Spleen (tissue), 11 donors: ENCODE results near the gene FAM107A. TPM values are rescaled to one million over a fixed set of nuclear protein-coding genes. Genes with fewer than 3 reads are reported as not detected.

Experiments used
- DNase-seq: peaks from one replicate; pipeline ENCODE4 v3.0.0-alpha.2; 2020
- H3K27ac ChIP-seq, 8 donors: fragments of 200-600 bp; sonication (generic) in 7 of 8; 1 replicate in 4 of 8; 2 replicates in 4 of 8; pipeline versions ENCODE4 v1.5.0 to v1.8.0; 2016 to 2021; ENCODE audit warnings: inconsistent platforms in 4 of 8, mild to moderate bottlenecking in 4 of 8, moderate library complexity in 1 of 8
- H3K27me3 ChIP-seq, 7 donors: fragments of 200-600 bp; sonication (generic) in 6 of 7; replicated peaks in 1 of 7; 1 replicate in 4 of 7; 2 replicates in 3 of 7; pipeline versions ENCODE4 v1.5.0 to v1.8.0; 2016 to 2021; ENCODE audit warnings: inconsistent platforms in 3 of 7, mild to moderate bottlenecking in 1 of 7
- H3K36me3 ChIP-seq, 6 donors: fragments of 200-600 bp; sonication (generic) in 5 of 6; 1 replicate in 4 of 6; 2 replicates in 2 of 6; pipeline versions ENCODE4 v1.5.0 to v1.8.0; 2016 to 2021; ENCODE audit warnings: inconsistent platforms in 2 of 6
- H3K4me1 ChIP-seq, 6 donors: fragments of 200-600 bp; sonication (generic) in 5 of 6; 1 replicate in 3 of 6; 2 replicates in 3 of 6; pipeline versions ENCODE4 v1.5.0 to v1.8.0; 2016 to 2021; ENCODE audit warnings: inconsistent platforms in 3 of 6
- H3K4me3 ChIP-seq, 8 donors: fragments of 200-600 bp; sonication (generic) in 7 of 8; 1 replicate in 4 of 8; 2 replicates in 4 of 8; pipeline versions ENCODE4 v1.5.0 to v1.8.0; 2016 to 2021; ENCODE audit warnings: inconsistent platforms in 4 of 8, mild to moderate bottlenecking in 4 of 8, moderate library complexity in 2 of 8
- H3K9me3 ChIP-seq, 8 donors: fragments of 200-600 bp; sonication (generic) in 7 of 8; 1 replicate in 4 of 8; 2 replicates in 4 of 8; pipeline versions ENCODE4 v1.5.0 to v1.8.0; 2016 to 2021; ENCODE audit warnings: inconsistent platforms in 4 of 8
- CTCF ChIP-seq, 11 experiments: fragments of 200-600 bp in 7 of 11; fragments of 450-650 bp in 4 of 11; sonication (generic) in 4 of 11; IDR thresholded peaks in 8 of 11; conservative IDR thresholded peaks in 3 of 11; 1 replicate in 7 of 11; 2 replicates in 4 of 11; pipeline versions ENCODE4 v1.4.0 to v1.8.0; 2016 to 2021; ENCODE audit warnings: antibody characterized with exemption in 11 of 11, inconsistent platforms in 4 of 11, mild to moderate bottlenecking in 1 of 11
- POLR2A ChIP-seq, 3 donors: fragments of 450-650 bp; IDR thresholded peaks; one replicate each; pipeline ENCODE4 v1.5.1; 2017; ENCODE audit warnings: antibody characterized with exemption in 3 of 3, mild to moderate bottlenecking in 1 of 3
- POLR2AphosphoS5 ChIP-seq, 3 donors: sonication (generic); formaldehyde crosslinking; IDR thresholded peaks; one replicate each; pipeline ENCODE4 v1.5.1; 2017; ENCODE audit warnings: antibody characterized with exemption in 3 of 3
- WGBS, 5 donors: extraction: QIAGEN DNeasy Blood & Tissue Kit in 3 of 5; methylation state at CpG; one replicate each; pipeline versions ENCODE4 v1.1.5 to v1.1.7; 2013 to 2018; 5-methylcytosine and 5-hydroxymethylcytosine counted together
- intact Hi-C: fragments of 100-400 bp; cut with DNase I; formaldehyde crosslinking; loops from one replicate; pipeline ENCODE4 v1.15.0; 2023; ENCODE audit warnings: low total_unique reads
- polyA plus RNA-seq, 3 donors: library from polyadenylated mRNA; stranded (reverse); fragments of 200-250 nt; gene quantifications; one replicate each; pipeline ENCODE4 v1.2.1, GENCODE V29; 2013
- total RNA-seq, 7 donors: library from RNA; depleted of rRNA in 3 of 7; stranded (reverse); fragments of >200 nt in 3 of 7; fragmentation: NEBNext Ultra II Directional in 4 of 7; extraction: Animal tissue kit (Norgen Biotek cat#: 25700) in 4 of 7; gene quantifications; one replicate each; pipeline versions ENCODE4 v1.1.0 to v1.2.1, GENCODE V29; 2016 to 2021
- donor health status: healthy with polysubstance abuse.
- donor health status: DM: no; HTN: no; CAD: no; lungs with moderate emphysema.
- donor health status: DM: no; HTN: no; CAD: no.
- donor health status: Bipolar disorder and iron deficiency.
- donor health status: healthy.
- donor health status: DM: no; HTN: no; CAD: no.
- donor health status: DM: yes; HTN: yes; CAD: no.

FAM107A gene
- total and polyA plus RNA-seq, 10 donors: 5.7 to 47.7 (median 27.0) TPM

- TF ChIP-seq POLR2A (IDR thresholded peaks at IDR 0.05) (no peak), CTCF (IDR thresholded peaks at IDR 0.05 in 8 of 11, conservative IDR thresholded peaks at IDR 0.05 in 3 of 11) (no peak), POLR2AphosphoS5 (IDR thresholded peaks at IDR 0.05) (no peak)
- 59 to 75% (median 63%) methylated on average over 6 of the region's 6 CpGs for WGBS, 5 donors
- peaks cover 13 to 54% (median 24%) of the 10 kb centered on the region in 6 donors for H3K4me1 ChIP-seq
- no peak for DNase-seq
- no peaks in the 10 kb centered on the region for H3K9me3 ChIP-seq
- no peaks in the 10 kb centered on the region for H3K27me3 ChIP-seq
- H3K36me3 ChIP-seq: no peaks in the 10 kb centered on the region
- intact Hi-C loops: no loop called here
- H3K4me3 ChIP-seq: peak overlapping the region in 4 of 8 donors; percentile 14 to 50 (median 30)
- H3K27ac ChIP-seq: peak overlapping the region in 5 of 8 donors; percentile 48 to 72 (median 68)
Observed at GRCh38 chr3:58576716-58577115, 475 bp downstream of the FAM107A start.

- no peaks in the 10 kb centered on the region for H3K9me3 ChIP-seq
- H3K4me1 ChIP-seq: peaks cover 13 to 54% (median 24%) of the 10 kb centered on the region in 6 donors
- H3K27me3 ChIP-seq: no peaks in the 10 kb centered on the region
- TF ChIP-seq POLR2AphosphoS5 (IDR thresholded peaks at IDR 0.05) (no peak), POLR2A (IDR thresholded peaks at IDR 0.05) (no peak), CTCF (IDR thresholded peaks at IDR 0.05 in 8 of 11, conservative IDR thresholded peaks at IDR 0.05 in 3 of 11) (no peak)
- WGBS, 5 donors: 28 to 41% (median 38%) methylated on average over 7 to 8 of the region's 8 CpGs
- no peaks in the 10 kb centered on the region for H3K36me3 ChIP-seq
- peak overlapping the region in 4 of 8 donors; percentile 14 to 50 (median 30) for H3K4me3 ChIP-seq
- DNase-seq: peak; percentile 47
- intact Hi-C loops: no loop called here
- H3K27ac ChIP-seq: peak overlapping the region in 5 of 8 donors; percentile 48 to 72 (median 68)
Observed at GRCh38 chr3:58575971-58576652, 1.1 kb downstream of the FAM107A start.

- no peak for DNase-seq
- WGBS, 5 donors: 90 to 95% (median 93%) methylated on average over 4 of the region's 4 CpGs
- peaks cover 13 to 54% (median 24%) of the 10 kb centered on the region in 6 donors for H3K4me1 ChIP-seq
- TF ChIP-seq CTCF (IDR thresholded peaks at IDR 0.05 in 8 of 11, conservative IDR thresholded peaks at IDR 0.05 in 3 of 11) (no peak), POLR2AphosphoS5 (IDR thresholded peaks at IDR 0.05) (no peak), POLR2A (IDR thresholded peaks at IDR 0.05) (no peak)
- H3K27ac ChIP-seq: no peak overlapping the region
- H3K9me3 ChIP-seq: no peaks in the 10 kb centered on the region
- intact Hi-C loops: no loop called here
- H3K36me3 ChIP-seq: no peaks in the 10 kb centered on the region
- no peak overlapping the region for H3K4me3 ChIP-seq
- no peaks in the 10 kb centered on the region for H3K27me3 ChIP-seq
Observed at GRCh38 chr3:58574682-58575081, 2.5 kb downstream of the FAM107A start.

- Histone ChIP-seq H3K4me1 (peaks cover 14 to 60% (median 25%) of the 10 kb centered on the region in 6 donors), H3K9me3 (no peaks in the 10 kb centered on the region), H3K36me3 (peaks cover 0 to 4% (median 0%) of the 10 kb centered on the region in 6 donors), H3K27ac (no peak overlapping the region), H3K4me3 (no peak overlapping the region), H3K27me3 (no peaks in the 10 kb centered on the region)
- intact Hi-C loops: no loop called here
- WGBS, 5 donors: 81 to 94% (median 83%) methylated on average over 3 of the region's 3 CpGs
- no peak for DNase-seq
- TF ChIP-seq POLR2AphosphoS5 (IDR thresholded peaks at IDR 0.05) (no peak), POLR2A (IDR thresholded peaks at IDR 0.05) (no peak)
Observed at GRCh38 chr3:58574106-58574505, 3.1 kb downstream of the FAM107A start.
